Neural cell (in vitro differentiated cells): Measurements from ENCODE around the gene PARD6G.

ENCODE experiments used
- EP300 ChIP-seq: fragments of 450-650 bp; conservative IDR thresholded peaks from 2 replicates; pipeline ENCODE4 v1.6.1; 2014; ENCODE audit warnings: antibody characterized with exemption, mild to moderate bottlenecking, moderate library complexity; ENCODE audit not compliant: poor library complexity, severe bottlenecking
- EZH2 ChIP-seq: fragments of 200-600, 300-800 bp; shearing (Covaris generic), sonication (generic); IDR thresholded peaks from 2 replicates; pipeline ENCODE4 v1.6.1; 2014; ENCODE audit warnings: antibody characterized with exemption, low read length, borderline replicate concordance, mild to moderate bottlenecking; ENCODE audit not compliant: insufficient read depth, poor library complexity, severe bottlenecking
- MXI1 ChIP-seq: fragments of 450-650 bp; conservative IDR thresholded peaks from 2 replicates; pipeline ENCODE4 v1.6.1; 2014; ENCODE audit warnings: antibody characterized with exemption, mild to moderate bottlenecking; ENCODE audit not compliant: poor library complexity, severe bottlenecking
- POLR2AphosphoS5 ChIP-seq: IDR thresholded peaks from 2 replicates; pipeline ENCODE4 v1.6.1; 2012
- RAD21 ChIP-seq: fragments of 450-650 bp; conservative IDR thresholded peaks from 2 replicates; pipeline ENCODE4 v1.6.1; 2014; ENCODE audit warnings: antibody characterized with exemption, mild to moderate bottlenecking, moderate library complexity
- SMC3 ChIP-seq: fragments of 450-650 bp; conservative IDR thresholded peaks from 2 replicates; pipeline ENCODE4 v1.6.1; 2014; ENCODE audit warnings: antibody characterized with exemption, mild to moderate bottlenecking, moderate library complexity; ENCODE audit not compliant: poor library complexity
- TAF1 ChIP-seq: IDR thresholded peaks from 2 replicates; pipeline ENCODE4 v1.6.1; 2012; ENCODE audit warnings: low read depth
- TF ChIP-seq, protein P1 (sequence below): fragments of 450-650 bp; IDR thresholded peaks from 2 replicates; pipeline ENCODE4 v1.5.1; 2014; ENCODE audit warnings: antibody characterized with exemption, mild to moderate bottlenecking, moderate library complexity; ENCODE audit not compliant: poor library complexity, severe bottlenecking
- TF ChIP-seq, protein P2 (sequence below): IDR thresholded peaks from 2 replicates; pipeline ENCODE4 v1.6.1; 2012; ENCODE audit warnings: borderline replicate concordance

DNA sequence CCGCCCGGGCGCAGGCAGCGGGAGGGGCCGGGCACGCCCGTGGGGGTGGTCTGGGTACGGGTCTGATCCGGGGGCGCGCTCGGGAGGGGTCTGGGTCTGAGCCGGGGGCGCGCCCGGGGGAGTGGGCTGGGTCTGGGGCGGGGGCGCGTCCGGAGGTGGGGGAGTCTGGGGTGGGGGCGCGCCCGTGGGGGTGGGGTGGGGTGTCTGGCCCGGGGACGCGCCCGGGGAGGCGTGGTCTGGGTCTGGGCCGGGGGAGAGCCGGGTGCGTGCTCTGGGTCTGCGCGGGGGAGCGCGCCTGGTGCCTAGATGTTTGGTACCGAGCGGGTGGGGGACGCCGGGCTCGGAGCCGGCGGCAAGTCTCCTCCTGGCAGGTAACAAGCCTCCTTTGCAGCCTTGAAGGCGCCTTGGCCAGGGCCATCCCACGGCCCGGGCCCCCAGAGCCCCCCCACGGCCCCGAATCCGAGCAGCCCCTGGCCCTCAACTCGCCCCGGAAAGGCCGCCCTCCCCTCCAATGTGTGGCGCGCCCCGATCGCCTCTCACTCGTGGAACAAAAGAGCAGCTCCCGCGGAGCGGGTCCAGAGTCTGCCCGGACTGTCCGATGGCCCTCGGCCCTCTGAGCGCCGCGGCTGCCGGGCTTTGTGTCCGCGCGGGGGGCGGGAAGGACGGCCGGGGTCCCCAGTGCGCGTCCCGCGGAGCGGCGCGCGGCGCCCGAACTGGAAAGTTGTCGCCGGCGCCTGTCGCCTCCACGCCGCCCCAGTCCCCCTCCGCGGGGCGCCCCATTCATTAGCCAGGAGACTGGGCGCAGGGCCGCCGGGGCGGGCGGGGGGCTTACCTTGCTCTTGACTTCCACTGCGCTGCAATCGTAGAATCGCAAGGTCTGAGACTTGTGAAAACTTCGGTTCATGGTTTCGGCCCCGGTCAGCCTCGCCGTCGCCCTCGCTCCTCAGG, 595 bp downstream of the PARD6G start:
- TF ChIP-seq, protein P1, sequence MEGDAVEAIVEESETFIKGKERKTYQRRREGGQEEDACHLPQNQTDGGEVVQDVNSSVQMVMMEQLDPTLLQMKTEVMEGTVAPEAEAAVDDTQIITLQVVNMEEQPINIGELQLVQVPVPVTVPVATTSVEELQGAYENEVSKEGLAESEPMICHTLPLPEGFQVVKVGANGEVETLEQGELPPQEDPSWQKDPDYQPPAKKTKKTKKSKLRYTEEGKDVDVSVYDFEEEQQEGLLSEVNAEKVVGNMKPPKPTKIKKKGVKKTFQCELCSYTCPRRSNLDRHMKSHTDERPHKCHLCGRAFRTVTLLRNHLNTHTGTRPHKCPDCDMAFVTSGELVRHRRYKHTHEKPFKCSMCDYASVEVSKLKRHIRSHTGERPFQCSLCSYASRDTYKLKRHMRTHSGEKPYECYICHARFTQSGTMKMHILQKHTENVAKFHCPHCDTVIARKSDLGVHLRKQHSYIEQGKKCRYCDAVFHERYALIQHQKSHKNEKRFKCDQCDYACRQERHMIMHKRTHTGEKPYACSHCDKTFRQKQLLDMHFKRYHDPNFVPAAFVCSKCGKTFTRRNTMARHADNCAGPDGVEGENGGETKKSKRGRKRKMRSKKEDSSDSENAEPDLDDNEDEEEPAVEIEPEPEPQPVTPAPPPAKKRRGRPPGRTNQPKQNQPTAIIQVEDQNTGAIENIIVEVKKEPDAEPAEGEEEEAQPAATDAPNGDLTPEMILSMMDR: no peak
- TF ChIP-seq MXI1 (peak; percentile 41), POLR2AphosphoS5 (no peak), EP300 (no peak), TAF1 (no peak), EZH2 (no peak), SMC3 (no peak), RAD21 (no peak)
- TF ChIP-seq, protein P2, sequence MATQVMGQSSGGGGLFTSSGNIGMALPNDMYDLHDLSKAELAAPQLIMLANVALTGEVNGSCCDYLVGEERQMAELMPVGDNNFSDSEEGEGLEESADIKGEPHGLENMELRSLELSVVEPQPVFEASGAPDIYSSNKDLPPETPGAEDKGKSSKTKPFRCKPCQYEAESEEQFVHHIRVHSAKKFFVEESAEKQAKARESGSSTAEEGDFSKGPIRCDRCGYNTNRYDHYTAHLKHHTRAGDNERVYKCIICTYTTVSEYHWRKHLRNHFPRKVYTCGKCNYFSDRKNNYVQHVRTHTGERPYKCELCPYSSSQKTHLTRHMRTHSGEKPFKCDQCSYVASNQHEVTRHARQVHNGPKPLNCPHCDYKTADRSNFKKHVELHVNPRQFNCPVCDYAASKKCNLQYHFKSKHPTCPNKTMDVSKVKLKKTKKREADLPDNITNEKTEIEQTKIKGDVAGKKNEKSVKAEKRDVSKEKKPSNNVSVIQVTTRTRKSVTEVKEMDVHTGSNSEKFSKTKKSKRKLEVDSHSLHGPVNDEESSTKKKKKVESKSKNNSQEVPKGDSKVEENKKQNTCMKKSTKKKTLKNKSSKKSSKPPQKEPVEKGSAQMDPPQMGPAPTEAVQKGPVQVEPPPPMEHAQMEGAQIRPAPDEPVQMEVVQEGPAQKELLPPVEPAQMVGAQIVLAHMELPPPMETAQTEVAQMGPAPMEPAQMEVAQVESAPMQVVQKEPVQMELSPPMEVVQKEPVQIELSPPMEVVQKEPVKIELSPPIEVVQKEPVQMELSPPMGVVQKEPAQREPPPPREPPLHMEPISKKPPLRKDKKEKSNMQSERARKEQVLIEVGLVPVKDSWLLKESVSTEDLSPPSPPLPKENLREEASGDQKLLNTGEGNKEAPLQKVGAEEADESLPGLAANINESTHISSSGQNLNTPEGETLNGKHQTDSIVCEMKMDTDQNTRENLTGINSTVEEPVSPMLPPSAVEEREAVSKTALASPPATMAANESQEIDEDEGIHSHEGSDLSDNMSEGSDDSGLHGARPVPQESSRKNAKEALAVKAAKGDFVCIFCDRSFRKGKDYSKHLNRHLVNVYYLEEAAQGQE: no peak
